ENCODE results near the gene ANXA1. TPM values are rescaled to one million over a fixed set of nuclear protein-coding genes. Genes with fewer than 3 reads are reported as not detected.

ANXA1 gene
- total RNA-seq, 4 donors from 2014 or later = 236 to 442 (median 247) TPM

- Histone ChIP-seq H3K4me3 (replicated peaks in 1 of 3) (no peak overlapping the region), H3K4me1 (peaks cover 4 to 6% of the 10 kb centered on the region in 2 donors), H3K27ac (no peak overlapping the region), H3K9me3 (no peaks in the 10 kb centered on the region), H3K36me3 (no peaks in the 10 kb centered on the region), H3K27me3 (no peaks in the 10 kb centered on the region)
- intact Hi-C loops (cut with DNase I) = loop anchor here (5.0 kb wide), 1 partner anchor 58 kb away; no protein-coding TSS in a partner anchor
- TF ChIP-seq CTCF (IDR thresholded peaks at IDR 0.05) = no peak
- no peak for TF ChIP-seq POLR2A (IDR thresholded peaks at IDR 0.05)
- DNase-seq = no peak
Observed at GRCh38 chr9:73114058-73114457, 37.6 kb upstream of the ANXA1 start.

- intact Hi-C loops (cut with DNase I) = loop anchor here (5.0 kb wide), 1 partner anchor 57 kb away; no protein-coding TSS in a partner anchor
- Histone ChIP-seq H3K4me3 (replicated peaks in 1 of 3) (no peak overlapping the region), H3K36me3 (no peaks in the 10 kb centered on the region), H3K4me1 (peaks cover 4 to 6% of the 10 kb centered on the region in 2 donors), H3K27ac (no peak overlapping the region), H3K9me3 (no peaks in the 10 kb centered on the region), H3K27me3 (no peaks in the 10 kb centered on the region)
- no peak for TF ChIP-seq POLR2A (IDR thresholded peaks at IDR 0.05)
- no peak for TF ChIP-seq CTCF (IDR thresholded peaks at IDR 0.05)
- DNase-seq = no peak
- WGBS, 2 donors = 95 to 98% methylated on average over 1 of the region's 1 CpG
Observed at GRCh38 chr9:73114958-73115357, 36.7 kb upstream of the ANXA1 start.

GRCh38 chr9:73116031-73116430, 35.6 kb upstream of the ANXA1 start:
- Histone ChIP-seq H3K36me3 (no peaks in the 10 kb centered on the region), H3K4me3 (replicated peaks in 1 of 3) (no peak overlapping the region), H3K27me3 (no peaks in the 10 kb centered on the region), H3K9me3 (no peaks in the 10 kb centered on the region), H3K4me1 (peaks cover 4 to 6% of the 10 kb centered on the region in 2 donors), H3K27ac (no peak overlapping the region)
- no peak for TF ChIP-seq CTCF (IDR thresholded peaks at IDR 0.05)
- no peak for TF ChIP-seq POLR2A (IDR thresholded peaks at IDR 0.05)
- intact Hi-C loops (cut with DNase I) = no loop called here
- WGBS, 2 donors = 23 to 49% methylated on average over 1 of the region's 1 CpG
- no peak for DNase-seq

- no peaks in the 10 kb centered on the region for H3K27me3 ChIP-seq
- no peak overlapping the region for H3K4me3 ChIP-seq (replicated peaks in 1 of 3)
- no peaks in the 10 kb centered on the region for H3K36me3 ChIP-seq
- H3K4me1 ChIP-seq = peaks cover 4 to 6% of the 10 kb centered on the region in 2 donors
- no peaks in the 10 kb centered on the region for H3K9me3 ChIP-seq
- no peak for DNase-seq
- TF ChIP-seq CTCF (IDR thresholded peaks at IDR 0.05) = no peak
- no peak for TF ChIP-seq POLR2A (IDR thresholded peaks at IDR 0.05)
- WGBS, 2 donors = 97 to 100% methylated on average over 1 of the region's 1 CpG
- no peak overlapping the region for H3K27ac ChIP-seq
- intact Hi-C loops (cut with DNase I) = no loop called here
Observed at GRCh38 chr9:73116880-73117279, 34.8 kb upstream of the ANXA1 start.

GRCh38 chr9:73118286-73118685, 33.4 kb upstream of the ANXA1 start:
- intact Hi-C loops (cut with DNase I) = no loop called here
- TF ChIP-seq CTCF (IDR thresholded peaks at IDR 0.05) = no peak
- TF ChIP-seq POLR2A (IDR thresholded peaks at IDR 0.05) = no peak
- no peak overlapping the region for H3K4me3 ChIP-seq (replicated peaks in 1 of 3)
- no peaks in the 10 kb centered on the region for H3K27me3 ChIP-seq
- H3K4me1 ChIP-seq = peaks cover 4 to 6% of the 10 kb centered on the region in 2 donors
- H3K9me3 ChIP-seq = no peaks in the 10 kb centered on the region
- H3K36me3 ChIP-seq = no peaks in the 10 kb centered on the region
- no peak for DNase-seq
- H3K27ac ChIP-seq = no peak overlapping the region
